ENCODE measurements around the gene SLC22A24.

DNA sequence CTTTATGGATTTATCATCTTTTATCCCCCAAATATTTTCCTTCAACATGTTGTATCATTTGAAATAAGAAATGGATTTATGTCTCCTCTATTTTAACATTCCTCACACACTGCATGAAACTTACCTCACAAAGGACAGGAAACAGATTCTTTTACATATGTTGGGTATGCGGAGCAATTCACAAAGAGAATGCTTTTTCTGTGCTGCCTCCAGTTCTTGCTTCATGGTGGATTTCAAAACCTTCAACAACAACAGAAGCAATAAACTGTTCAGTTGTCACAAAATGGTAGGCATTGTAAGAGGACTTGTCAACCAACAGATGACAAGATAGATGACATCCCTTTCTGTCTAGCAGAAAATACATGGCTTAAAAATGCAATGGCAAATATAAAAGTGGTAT is 36.5 kb upstream of the SLC22A24 start:
- TF ChIP-seq POLR2A (IDR thresholded peaks at IDR 0.05), result no peak
- TF ChIP-seq, protein P1, sequence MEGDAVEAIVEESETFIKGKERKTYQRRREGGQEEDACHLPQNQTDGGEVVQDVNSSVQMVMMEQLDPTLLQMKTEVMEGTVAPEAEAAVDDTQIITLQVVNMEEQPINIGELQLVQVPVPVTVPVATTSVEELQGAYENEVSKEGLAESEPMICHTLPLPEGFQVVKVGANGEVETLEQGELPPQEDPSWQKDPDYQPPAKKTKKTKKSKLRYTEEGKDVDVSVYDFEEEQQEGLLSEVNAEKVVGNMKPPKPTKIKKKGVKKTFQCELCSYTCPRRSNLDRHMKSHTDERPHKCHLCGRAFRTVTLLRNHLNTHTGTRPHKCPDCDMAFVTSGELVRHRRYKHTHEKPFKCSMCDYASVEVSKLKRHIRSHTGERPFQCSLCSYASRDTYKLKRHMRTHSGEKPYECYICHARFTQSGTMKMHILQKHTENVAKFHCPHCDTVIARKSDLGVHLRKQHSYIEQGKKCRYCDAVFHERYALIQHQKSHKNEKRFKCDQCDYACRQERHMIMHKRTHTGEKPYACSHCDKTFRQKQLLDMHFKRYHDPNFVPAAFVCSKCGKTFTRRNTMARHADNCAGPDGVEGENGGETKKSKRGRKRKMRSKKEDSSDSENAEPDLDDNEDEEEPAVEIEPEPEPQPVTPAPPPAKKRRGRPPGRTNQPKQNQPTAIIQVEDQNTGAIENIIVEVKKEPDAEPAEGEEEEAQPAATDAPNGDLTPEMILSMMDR (IDR thresholded peaks at IDR 0.05), result no peak

All from prostate gland (tissue), 2 donors.